ENCODE data around the gene CDH19.

DNA sequence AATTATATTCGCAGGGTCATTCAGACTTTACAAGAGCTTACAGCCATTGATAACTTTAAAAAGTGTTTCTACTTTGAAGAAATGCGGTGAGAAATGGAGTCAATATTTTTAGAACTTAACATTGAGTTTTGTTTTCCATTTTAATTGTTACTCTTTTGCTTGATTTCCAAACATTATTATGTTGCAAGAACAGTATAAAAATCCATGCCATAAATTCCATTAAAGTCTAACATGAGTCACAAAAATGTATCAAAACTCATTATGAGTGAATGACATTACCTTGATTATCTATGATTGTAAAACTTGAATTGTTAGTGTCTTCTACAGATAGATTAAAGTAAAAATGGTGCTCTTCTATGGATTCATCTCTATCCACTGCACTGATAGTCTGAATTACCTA, 92.6 kb downstream of the CDH19 start:
- TF ChIP-seq, protein P1, sequence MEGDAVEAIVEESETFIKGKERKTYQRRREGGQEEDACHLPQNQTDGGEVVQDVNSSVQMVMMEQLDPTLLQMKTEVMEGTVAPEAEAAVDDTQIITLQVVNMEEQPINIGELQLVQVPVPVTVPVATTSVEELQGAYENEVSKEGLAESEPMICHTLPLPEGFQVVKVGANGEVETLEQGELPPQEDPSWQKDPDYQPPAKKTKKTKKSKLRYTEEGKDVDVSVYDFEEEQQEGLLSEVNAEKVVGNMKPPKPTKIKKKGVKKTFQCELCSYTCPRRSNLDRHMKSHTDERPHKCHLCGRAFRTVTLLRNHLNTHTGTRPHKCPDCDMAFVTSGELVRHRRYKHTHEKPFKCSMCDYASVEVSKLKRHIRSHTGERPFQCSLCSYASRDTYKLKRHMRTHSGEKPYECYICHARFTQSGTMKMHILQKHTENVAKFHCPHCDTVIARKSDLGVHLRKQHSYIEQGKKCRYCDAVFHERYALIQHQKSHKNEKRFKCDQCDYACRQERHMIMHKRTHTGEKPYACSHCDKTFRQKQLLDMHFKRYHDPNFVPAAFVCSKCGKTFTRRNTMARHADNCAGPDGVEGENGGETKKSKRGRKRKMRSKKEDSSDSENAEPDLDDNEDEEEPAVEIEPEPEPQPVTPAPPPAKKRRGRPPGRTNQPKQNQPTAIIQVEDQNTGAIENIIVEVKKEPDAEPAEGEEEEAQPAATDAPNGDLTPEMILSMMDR (IDR thresholded peaks at IDR 0.05; ENCODE audit: low read depth, low read length), result no peak
- no peak for TF ChIP-seq POLR2A (IDR thresholded peaks at IDR 0.05; ENCODE audit: extremely low read depth, insufficient read length)

Data from NB4 (cell line).